Erythroblast (primary cell): ENCODE measurements around the gene EHBP1.

Source experiments
- DNase-seq, 2 experiments: peaks; one replicate each; lab custom pipeline; 2025; lab: John Stamatoyannopoulos, UW
- GATA1 ChIP-seq: IDR thresholded peaks from 2 replicates; pipeline ENCODE4 v1.6.1; 2011; ENCODE audit warnings: low read depth, mild to moderate bottlenecking, control low read depth, low read length, moderate library complexity
- POLR2A ChIP-seq: IDR thresholded peaks from 2 replicates; pipeline ENCODE4 v1.6.1; 2011; ENCODE audit warnings: mild to moderate bottlenecking, low read length

EHBP1 gene

DNA sequence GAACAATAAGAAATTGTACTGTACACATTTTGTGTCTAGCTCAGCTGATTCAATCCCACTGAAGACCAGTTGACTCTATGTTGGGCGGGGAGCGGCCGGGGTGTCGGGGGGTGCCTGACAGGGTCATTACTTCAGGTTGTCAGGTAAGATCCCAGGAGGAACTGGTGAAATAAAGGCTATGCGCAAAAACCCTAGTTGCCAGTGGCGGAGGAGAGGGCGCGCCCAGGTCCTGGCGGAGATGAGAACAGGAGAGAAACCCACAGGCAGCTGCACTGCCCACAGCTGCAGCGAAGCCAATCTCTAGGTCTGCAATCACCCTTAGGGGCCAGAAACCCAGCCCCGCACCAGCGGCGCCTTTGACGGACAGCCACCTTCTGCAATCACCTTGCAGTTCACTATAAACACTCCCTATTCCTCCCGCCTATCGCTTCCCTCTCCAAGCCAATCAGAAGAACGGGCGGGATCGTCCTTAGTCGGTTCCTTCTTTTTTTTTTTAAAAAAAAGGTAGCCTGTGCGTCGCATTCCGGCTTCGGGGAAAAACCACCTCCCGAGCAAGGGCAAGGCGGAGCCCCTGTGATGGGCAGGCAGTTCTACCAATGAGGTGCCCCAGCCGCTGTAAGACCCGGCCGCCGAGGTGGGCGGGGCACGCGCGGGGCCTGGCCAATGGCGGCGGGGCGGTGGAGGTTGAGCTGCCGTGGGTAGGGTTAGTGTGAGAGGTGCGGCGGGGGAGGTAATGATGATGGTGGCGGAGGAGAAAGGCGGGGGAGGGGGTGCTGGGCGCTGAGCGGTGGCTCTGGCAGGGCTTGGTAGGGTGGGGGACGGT is at the start of gene EHBP1:
Gene EHBP1 (plus strand): TSS at position 707 of the 823 bp plus-strand sequence. CDS start 1,479 bp downstream, outside the sequence.
- TF ChIP-seq POLR2A (peak; percentile 90), GATA1 (no peak)
- DNase-seq = peak; percentile 100

DNA sequence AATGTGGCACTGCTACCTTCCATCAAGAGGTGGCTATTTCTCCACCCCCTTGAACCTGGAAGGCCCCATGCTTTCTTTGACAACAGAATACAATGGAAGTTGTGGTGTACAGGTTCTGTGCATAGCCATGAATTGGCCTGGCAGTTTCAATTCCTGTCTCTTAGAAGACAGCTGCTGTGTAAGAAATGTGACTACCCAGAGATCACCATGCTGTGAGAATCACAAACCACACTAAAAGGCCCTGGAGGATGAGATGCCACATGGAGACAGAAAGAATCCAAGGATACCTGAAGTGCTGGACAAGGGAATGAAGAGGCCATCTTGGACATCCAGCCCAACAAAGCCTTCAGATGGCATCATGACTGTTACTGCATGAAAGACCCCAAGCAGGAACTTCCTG is 47.7 kb upstream of the EHBP1 start:
- TF ChIP-seq GATA1 = no peak
- no peak for DNase-seq

DNA sequence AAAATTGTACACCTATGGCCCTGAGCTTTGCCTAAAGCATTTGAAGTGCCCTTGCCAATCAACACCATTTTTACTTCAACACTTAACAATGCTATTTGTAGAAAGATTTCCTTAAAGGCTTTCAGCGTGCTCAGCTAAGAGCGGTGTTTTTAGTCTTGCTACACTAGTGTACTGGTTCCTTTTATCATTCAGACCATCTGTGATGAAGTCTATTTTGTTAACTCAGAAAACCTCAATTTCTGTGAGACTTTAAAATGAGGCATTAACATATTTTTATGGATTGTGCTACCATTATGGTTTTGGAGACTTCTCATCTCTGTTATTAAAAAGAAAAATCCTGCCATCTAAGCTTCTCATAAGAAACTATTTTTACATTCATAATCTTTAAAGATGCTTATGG is 46.6 kb upstream of the EHBP1 start:
- TF ChIP-seq GATA1 (no peak), POLR2A (no peak)
- no peak for DNase-seq

DNA sequence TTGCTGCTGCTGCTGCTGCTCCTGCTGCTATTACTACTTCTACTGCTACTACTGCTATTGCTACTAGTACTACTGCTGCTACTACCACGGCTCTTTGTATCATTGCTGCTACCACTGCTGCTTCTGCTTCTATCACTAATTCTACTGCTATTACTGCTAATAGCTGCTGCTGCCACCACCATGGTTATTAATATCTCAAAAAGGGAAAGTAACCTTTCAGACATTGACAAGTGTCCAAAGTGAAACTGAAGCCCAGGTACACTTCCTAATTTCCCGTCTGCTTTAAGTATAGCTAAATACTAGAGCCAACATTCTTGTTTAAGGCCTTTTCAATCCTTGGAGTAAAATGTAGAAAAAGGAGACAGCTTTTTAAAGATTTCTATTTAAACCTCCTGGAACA is 45.4 kb upstream of the EHBP1 start:
- DNase-seq = no peak
- TF ChIP-seq POLR2A (no peak), GATA1 (no peak)

DNA sequence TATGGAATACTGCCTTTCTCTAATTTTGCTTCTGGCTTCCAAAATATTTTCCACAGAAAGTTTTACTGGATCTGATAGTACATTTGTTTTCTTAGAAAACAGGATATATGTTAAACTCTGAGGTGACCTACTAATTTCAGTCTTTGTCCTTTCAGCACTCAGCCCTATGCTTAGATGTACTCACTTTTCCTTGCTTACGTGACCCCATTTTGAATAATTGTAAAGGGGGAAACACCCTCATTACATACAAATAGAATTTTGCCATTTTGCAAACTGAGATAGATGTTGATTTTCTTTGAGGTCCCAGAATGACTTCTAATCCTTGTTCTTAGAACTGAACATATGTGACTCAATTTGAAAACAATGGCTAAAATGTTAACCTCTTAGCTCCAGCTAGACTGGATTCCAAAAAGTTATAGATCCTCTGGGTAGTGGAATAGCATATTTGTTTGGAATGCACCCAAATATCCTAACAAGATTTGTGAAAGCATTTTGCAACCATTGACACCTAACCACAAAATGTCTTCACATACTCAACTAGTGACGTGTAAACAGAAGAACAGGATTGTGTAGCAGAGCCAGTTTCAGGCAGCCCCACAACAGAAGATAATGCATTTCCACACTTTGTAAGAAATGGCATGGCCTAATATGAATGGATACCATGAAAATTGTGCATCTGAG is 44.8 kb upstream of the EHBP1 start:
- no peak for DNase-seq
- no peak for TF ChIP-seq POLR2A
- no peak for TF ChIP-seq GATA1

DNA sequence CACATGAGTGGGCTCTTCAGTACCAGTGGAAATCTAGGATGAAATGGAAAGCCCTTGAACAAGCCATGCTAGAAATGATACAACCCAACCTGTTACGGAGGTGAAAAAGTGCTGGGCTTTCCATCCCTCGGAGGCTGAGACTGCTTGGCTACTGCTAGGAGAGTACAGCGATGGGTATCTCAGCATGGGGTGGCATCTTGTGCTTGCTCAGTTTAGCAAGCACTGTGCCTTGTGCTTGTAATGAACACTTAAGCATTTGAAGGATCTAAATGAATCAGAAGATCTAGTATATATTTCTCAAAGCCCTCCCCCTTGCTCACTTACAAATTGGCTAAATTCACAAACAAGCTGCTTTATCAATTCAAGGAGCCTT is 44.3 kb upstream of the EHBP1 start:
- TF ChIP-seq POLR2A (no peak), GATA1 (no peak)
- DNase-seq = no peak

DNA sequence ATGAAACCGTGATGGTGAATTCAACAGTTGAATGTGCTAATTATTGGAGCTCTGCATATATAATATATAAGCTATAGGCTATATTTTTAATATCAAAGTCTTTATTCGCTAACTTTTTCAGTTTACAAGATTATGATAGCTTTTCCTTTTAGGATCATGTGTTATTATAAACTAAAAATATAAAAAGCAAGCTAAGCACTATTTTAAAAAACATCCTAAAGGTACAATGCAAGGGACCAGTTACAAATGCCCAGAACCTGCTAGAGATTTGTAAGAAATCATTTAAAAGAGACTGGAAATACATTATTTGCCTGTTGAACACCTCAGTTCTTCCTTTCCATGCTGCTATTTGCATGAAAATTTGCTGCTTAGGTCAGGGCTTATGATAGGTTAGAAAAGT is 43.4 kb upstream of the EHBP1 start:
- no peak for DNase-seq
- TF ChIP-seq GATA1 (no peak), POLR2A (no peak)

DNA sequence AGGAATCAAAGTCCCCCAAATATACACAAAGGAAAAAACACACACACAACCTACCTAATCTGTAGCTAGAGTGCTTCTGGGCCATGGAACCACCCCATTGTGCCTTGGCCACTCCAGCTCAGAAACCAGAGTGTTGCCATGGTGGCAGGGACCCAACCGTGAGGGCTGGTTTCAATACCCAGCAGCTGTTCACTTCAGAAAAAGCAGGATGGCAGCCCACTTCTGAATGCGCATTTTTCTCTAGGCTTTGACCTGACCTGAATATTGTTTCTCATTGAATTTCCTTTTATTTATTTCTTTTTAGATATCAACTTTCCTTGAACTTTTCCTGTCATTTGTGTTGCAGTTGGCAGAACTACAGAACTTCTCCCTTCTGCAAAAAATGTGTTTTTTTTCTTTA is 43.0 kb upstream of the EHBP1 start:
- TF ChIP-seq POLR2A (no peak), GATA1 (no peak)
- DNase-seq = no peak

DNA sequence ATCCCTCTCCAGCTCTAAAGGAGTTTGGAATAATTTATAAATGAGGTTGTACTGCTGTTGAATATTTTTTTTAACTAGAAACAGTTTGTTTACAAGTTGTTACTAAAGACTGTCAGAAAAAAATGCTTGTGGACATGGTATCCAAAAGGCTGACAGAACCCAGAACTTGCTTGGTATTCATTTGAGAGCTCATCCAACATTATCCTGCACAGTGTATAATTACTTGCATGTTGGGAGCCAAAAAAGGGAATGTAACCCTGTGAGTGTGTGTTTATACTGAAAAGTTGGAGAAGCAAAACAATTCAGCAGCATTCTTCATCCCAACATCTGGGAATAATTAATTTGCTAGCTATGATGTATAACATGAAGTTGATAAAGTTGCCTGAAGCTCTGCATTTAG is 42.1 kb upstream of the EHBP1 start:
- no peak for TF ChIP-seq POLR2A
- no peak for TF ChIP-seq GATA1
- no peak for DNase-seq

DNA sequence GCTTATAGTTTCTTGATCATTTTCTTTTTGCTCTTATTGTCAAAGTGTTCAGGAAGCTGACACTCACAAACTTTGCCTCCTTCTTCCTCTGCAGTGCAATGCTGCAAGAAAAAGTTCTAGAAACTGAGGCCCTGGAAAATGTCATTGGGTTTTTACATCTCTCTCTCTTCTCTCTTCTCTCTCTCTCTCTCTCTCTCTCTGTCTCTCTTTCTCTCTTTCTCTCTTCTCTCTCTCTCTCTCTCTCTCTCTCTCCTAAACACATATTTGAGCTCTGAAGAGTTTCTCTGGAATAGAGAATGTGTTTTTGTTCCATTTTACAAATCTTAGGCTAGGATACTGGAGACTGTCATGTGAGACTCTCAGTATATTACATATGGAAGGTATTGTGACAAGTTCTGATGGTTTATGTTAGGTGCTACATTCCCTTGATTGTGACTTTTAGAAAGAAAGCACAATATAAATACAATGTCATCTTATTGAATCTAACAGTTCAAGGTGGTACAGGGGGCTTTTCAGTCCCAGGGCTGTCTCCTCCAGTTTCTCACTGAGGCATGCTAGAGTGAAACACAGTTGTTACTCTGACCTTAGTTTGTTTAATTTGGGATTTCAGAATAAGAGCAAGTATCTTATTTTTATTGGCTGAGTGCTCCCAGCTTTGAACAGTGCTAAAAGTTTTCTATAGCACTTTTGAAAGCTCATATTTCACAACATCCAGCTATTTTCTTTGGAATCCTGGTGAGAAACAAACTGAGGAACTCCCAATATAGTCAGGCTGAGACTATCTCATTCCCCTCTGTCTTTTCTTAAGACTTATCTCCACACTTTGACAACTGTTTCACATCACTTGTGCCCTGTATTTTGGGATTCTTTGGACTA is 41.4 kb upstream of the EHBP1 start:
- TF ChIP-seq POLR2A (no peak), GATA1 (no peak)
- no peak for DNase-seq

DNA sequence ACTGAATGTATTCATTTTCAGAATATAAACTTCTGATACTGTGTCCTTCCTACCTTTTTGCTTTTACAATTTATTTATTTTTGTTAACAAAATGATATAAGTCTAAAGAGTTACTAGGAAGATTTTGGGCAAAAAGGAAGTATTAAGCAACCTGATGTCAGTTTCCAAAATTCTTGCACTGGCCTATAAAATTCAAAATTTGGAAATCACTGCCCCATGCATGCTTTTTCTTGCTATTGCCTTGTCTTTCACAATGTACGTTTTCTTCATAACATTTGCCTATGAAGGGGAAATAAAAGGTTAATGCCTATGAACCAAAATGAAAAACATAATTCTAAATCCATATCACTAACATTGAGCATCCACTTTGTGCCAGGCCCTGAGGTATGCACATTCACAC is 40.1 kb upstream of the EHBP1 start:
- DNase-seq = no peak
- no peak for TF ChIP-seq POLR2A
- TF ChIP-seq GATA1 = no peak

DNA sequence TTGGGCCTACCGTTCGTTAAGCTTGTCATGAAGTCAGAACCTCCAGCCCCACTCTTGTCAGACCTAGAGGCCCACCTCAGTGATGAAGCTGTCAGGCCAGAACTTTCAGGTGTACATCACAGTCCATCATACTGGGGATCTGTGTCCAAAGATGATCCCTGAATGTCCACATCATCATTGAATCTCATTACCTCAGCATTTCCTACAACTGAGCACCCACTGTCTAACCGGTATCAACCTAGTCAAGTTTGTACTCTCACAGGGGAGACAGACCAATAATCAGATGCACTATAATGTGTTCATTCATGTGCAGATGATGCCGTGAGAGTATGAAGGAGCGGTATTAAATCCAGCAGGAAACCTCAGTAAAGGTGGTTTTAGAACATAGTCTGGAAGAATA is 36.3 kb upstream of the EHBP1 start:
- no peak for DNase-seq
- TF ChIP-seq GATA1 (no peak), POLR2A (no peak)

DNA sequence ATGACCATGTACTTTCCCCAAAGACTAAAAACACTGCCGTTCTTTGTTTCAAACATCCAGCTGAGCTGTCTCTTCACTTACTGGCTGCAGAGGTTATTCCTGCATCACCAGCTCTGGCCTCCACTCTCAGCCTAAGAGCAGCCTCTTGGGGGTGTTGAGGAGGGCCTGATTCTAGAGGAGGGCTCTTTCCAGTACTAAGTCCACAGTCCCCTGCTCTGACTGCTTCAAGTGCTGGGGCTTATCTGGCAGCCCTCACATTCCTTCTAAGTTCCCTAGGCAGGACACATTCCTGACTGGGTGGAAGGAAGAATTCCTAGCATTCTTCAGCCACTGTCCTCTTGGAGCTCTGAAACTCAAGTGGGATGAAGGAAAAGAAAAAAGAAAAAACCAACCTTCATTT is 32.9 kb upstream of the EHBP1 start:
- no peak for DNase-seq
- TF ChIP-seq GATA1 (no peak), POLR2A (no peak)

DNA sequence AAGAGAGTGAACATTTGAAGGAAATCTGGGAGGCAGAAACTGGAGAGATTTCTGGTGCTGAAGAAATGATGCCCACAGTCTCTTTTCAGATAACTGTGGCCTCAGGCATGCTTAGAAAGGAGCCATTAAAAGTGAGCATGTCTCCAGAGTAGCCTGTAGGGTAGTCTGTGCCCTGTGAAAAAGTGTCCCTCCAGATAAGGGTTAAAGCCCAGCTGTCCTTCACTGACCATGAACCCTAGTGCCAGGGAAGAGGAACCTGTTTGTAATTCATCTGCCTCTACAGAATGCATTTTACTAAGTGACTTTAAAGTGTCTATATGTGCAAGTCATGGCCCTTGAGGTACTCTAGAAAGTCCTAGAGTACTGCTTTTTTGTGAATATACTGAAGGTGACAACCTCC is 30.5 kb upstream of the EHBP1 start:
- TF ChIP-seq GATA1 (no peak), POLR2A (no peak)
- DNase-seq = no peak
